K562 (cell line): ENCODE measurements around the gene TARBP2.

ENCODE experiments used
- EP300 ChIP-seq: IDR thresholded peaks from 2 replicates; pipeline ENCODE4 v1.6.1; 2012; ENCODE audit warnings: low read length, improper control_type of control experiment
- POLR2H ChIP-seq: IDR thresholded peaks from 2 replicates; pipeline ENCODE4 v1.6.1; 2016; ENCODE audit warnings: missing genetic modification characterization, low read depth, mild to moderate bottlenecking, control low read depth, missing compliant biosample characterization, moderate library complexity
- RUNX1 ChIP-seq: sonication (generic); IDR thresholded peaks from 2 replicates; pipeline ENCODE4 v1.6.1; 2016; ENCODE audit warnings: antibody characterized with exemption, low read depth
- TSC22D4 ChIP-seq: fragments of 450-650 bp; IDR thresholded peaks from 2 replicates; pipeline ENCODE4 v1.6.1; 2016; ENCODE audit warnings: missing genetic modification characterization, missing biosample characterization, control low read depth
- ZNF143 ChIP-seq: sonication (generic); formaldehyde crosslinking; IDR thresholded peaks from 2 replicates; pipeline ENCODE4 v1.9.0; 2022; ENCODE audit warnings: mild to moderate bottlenecking, missing genetic modification reagents
- TF ChIP-seq, protein P1 (sequence below): sonication (generic); formaldehyde crosslinking; IDR thresholded peaks from 2 replicates; pipeline ENCODE4 v1.8.1; 2023; ENCODE audit warnings: mild to moderate bottlenecking, missing genetic modification reagents

DNA sequence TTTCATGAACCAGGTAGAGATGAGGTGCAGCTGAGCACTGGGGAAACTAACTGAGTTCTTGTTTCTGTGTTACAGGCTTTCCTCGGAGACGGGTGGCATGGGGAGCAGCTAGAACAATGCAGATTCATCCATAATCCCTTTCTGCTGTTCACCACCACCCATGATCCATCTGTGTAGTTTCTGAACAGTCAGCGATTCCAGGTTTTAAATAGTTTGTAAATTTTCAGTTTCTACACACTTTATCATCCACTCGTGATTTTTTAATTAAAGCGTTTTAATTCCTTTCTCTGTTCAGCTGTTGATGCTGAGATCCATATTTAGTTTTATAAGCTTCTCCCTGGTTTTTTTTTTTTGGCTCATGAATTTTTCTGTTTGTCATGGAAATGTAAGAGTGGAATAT is 21.8 kb upstream of the TARBP2 start:
- TF ChIP-seq EP300 (no peak), RUNX1 (no peak), POLR2H (tag) (no peak), ZNF143 (CRISPR knock-in tag) (no peak), TSC22D4 (tag) (no peak)
- TF ChIP-seq, protein P1, sequence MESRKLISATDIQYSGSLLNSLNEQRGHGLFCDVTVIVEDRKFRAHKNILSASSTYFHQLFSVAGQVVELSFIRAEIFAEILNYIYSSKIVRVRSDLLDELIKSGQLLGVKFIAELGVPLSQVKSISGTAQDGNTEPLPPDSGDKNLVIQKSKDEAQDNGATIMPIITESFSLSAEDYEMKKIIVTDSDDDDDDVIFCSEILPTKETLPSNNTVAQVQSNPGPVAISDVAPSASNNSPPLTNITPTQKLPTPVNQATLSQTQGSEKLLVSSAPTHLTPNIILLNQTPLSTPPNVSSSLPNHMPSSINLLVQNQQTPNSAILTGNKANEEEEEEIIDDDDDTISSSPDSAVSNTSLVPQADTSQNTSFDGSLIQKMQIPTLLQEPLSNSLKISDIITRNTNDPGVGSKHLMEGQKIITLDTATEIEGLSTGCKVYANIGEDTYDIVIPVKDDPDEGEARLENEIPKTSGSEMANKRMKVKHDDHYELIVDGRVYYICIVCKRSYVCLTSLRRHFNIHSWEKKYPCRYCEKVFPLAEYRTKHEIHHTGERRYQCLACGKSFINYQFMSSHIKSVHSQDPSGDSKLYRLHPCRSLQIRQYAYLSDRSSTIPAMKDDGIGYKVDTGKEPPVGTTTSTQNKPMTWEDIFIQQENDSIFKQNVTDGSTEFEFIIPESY (CRISPR knock-in tag), result no peak
